GM12891 (cell line): ENCODE data around the gene VPS13C.
A peak's percentile ranks its signal among the peaks of the same experiment; 100 is the strongest.

Experiments
- DNase-seq: peaks from one replicate; pipeline ENCODE4 v3.0.0; 2011; ENCODE audit warnings: low spot score; ENCODE audit not compliant: insufficient read length
- FAIRE-seq: peaks from 2 replicates; lab custom pipeline; 2011; peaks lifted over from hg19 to GRCh38; lab: Jason Lieb, UNC
- PAX5 ChIP-seq: IDR thresholded peaks from 2 replicates; pipeline ENCODE4 v1.6.1; 2011; ENCODE audit warnings: low read length, moderate library complexity, mild to moderate bottlenecking; ENCODE audit not compliant: insufficient read depth, severe bottlenecking
- POLR2A ChIP-seq: IDR thresholded peaks from 2 replicates; pipeline ENCODE4 v1.6.1; 2011; ENCODE audit warnings: low read depth, low read length, control low read depth
- POLR2AphosphoS5 ChIP-seq: IDR thresholded peaks from 2 replicates; pipeline ENCODE4 v1.6.1; 2011; ENCODE audit warnings: low read depth, low read length, control low read depth
- POU2F2 ChIP-seq: IDR thresholded peaks from 2 replicates; pipeline ENCODE4 v1.6.1; 2011; ENCODE audit warnings: low read depth, mild to moderate bottlenecking, control low read depth, low read length, moderate library complexity
- SPI1 ChIP-seq: IDR thresholded peaks from 2 replicates; pipeline ENCODE4 v1.6.1; 2011; ENCODE audit warnings: low read depth, low read length, control low read depth
- TAF1 ChIP-seq: IDR thresholded peaks from 2 replicates; pipeline ENCODE4 v1.6.1; 2011; ENCODE audit warnings: low read depth, low read length, control low read depth

Gene VPS13C

DNA sequence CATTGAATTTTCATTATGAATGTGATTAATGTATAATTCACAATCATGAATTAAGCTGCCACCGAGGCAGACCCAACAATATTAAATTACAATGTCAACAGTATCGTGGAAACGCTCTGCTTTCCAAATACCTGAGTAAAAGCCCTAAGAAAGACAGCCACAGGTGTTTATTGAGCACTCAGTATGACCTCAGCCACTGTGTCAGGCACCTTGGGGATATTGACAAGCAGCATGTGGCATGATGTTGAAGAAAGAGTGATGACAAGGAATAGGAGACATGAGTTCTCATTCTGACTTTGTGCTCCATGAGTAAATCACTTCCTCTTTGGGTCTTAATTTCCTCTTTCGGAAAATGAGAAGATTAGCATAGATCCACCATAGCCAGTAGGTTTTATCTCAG is 19.3 kb upstream of the VPS13C start:
- FAIRE-seq (no peak), DNase-seq (no peak)
- TF ChIP-seq POU2F2 (no peak), PAX5 (no peak), POLR2A (no peak), TAF1 (no peak), SPI1 (no peak), POLR2AphosphoS5 (no peak)

DNA sequence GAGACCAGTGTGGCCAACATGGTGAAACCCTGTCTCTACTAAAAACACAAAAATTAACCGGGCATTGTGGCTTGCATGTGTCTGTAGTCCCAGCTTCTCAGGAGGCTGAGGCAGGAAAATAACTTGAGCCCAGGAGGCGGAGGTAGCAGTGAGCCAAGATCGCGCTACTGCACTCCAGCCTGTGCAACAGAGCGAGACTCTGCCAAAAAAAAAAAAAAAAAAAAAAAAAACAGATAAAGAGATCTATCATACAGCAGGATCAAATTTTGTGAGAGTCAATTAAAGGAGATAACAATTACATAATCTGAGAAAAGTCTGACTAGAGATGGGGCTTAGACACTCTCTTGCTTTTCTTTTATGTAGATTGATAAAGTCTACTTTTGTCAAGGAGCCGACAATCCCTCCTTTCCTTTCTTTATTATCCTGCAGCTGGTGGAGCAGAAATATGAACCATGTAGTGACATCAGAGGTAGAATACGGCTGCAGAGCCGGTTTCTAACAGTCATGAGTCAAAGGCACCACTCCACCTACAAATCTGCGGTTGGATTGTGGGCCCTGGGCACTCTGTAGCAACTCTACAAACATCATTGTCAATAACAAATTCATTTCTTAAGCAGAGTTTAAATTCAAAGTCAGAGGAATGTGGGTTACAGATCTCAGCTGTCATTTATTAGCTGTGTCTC is 15.5 kb upstream of the VPS13C start:
- DNase-seq (no peak), FAIRE-seq (no peak)
- TF ChIP-seq PAX5 (no peak), SPI1 (no peak)

GRCh38 chr15:62071711-62072308 is 11.6 kb upstream of the VPS13C start:
- DNase-seq (peak; percentile 7), FAIRE-seq (no peak)
- TF ChIP-seq POLR2A (no peak), TAF1 (no peak), POU2F2 (no peak), PAX5 (no peak), POLR2AphosphoS5 (no peak), SPI1 (no peak)

DNA sequence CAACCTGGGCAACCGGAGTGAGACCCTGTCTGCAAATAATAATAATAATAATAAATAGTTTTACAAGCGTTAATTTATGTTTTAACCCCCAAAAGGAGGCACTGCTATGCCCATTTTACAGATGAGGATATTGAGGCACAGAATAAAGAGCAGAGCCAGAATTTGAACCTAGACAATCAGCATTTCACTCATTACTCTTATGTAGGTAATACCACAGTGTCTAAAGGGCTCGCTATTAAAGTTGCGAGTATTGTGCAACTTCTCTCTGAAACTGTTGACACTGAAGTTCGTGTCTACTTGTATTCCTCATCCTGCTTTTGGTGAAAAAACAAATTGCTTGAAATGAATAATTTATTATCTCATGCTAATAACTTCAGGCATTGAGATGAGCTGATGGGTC is 9.3 kb upstream of the VPS13C start:
- no peak for FAIRE-seq

DNA sequence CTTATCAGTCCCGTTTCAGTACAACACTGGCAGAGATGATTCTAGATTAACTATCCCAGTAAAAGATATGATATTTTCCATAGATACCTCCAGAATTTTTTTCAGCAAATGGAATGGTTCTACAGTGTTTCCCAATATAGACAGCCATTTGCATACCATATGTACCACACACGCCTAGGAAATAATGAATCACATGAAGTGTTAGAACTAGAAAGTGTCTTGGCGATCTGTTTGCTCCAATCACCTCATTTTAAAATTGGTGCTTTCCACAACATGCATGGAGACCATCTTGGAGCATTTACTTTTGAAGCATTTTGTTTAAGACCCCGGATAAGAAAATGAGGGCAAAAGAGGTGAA is 8.5 kb upstream of the VPS13C start:
- peak; percentile 5 for FAIRE-seq
- no peak for DNase-seq
- no peak for TF ChIP-seq POU2F2
- TF ChIP-seq TAF1 = no peak
- no peak for TF ChIP-seq PAX5
- TF ChIP-seq POLR2AphosphoS5 = no peak
- no peak for TF ChIP-seq POLR2A
- no peak for TF ChIP-seq SPI1

More for the DNA sequence above, 9.3 kb upstream of the VPS13C start:
- TF ChIP-seq POU2F2 (no peak), SPI1 (no peak), PAX5 (no peak), POLR2A (no peak), TAF1 (no peak), POLR2AphosphoS5 (no peak)
- DNase-seq = no peak

DNA sequence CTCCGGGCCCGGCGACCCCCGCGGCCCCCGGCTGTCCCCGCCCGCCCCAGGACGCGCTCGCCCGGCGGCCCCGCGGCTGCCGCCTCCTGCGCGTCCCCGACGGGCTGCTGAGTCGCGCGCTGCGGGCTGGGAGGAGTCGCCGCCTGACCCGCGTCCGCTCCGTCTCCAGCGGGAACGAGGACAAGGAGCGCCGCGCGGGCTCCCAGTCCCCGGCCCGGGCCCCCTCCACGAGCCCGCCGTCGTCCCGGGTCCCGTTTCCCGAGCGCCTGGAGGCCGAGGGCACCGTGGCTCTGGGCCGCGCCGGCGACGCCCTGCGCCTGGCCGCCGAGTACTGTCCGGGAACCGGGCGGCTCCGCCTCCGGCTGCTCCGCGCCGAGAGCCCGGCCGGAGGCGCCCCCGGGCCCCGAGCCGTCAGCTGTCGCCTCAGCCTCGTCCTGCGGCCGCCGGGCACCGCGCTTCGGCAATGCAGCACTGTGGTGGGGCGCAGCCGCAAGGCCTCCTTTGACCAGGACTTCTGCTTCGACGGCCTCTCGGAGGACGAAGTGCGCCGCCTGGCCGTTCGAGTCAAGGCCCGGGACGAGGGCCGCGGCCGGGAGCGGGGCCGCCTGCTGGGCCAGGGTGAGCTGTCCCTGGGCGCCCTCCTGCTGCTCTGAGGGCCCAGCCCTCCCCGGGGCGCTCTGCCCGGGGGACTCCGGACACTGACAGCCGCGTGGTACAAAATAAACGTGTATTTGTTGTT is 8.0 kb upstream of the VPS13C start:
- TF ChIP-seq SPI1 = no peak
- TF ChIP-seq PAX5 = no peak
- no peak for TF ChIP-seq POLR2A
- no peak for TF ChIP-seq POLR2AphosphoS5
- TF ChIP-seq POU2F2 = no peak
- no peak for TF ChIP-seq TAF1
- FAIRE-seq = no peak
- peak; percentile 14 for DNase-seq

GRCh38 chr15:62067448-62068044 is 7.3 kb upstream of the VPS13C start:
- FAIRE-seq = peak; percentile 26
- TF ChIP-seq POLR2AphosphoS5 (no peak), TAF1 (no peak), PAX5 (no peak), POU2F2 (no peak), SPI1 (no peak), POLR2A (no peak)
- peak; percentile 6 for DNase-seq

GRCh38 chr15:62066663-62067447 is 6.6 kb upstream of the VPS13C start, which contains the start of gene C2CD4A:
Gene C2CD4A (plus strand): TSS chr15:62066977. CDS start chr15:62067614, 637 bp downstream.
- TF ChIP-seq PAX5 (no peak), POLR2AphosphoS5 (no peak), POLR2A (no peak), POU2F2 (no peak), SPI1 (no peak), TAF1 (no peak)
- DNase-seq = peak; percentile 11
- FAIRE-seq = peak; percentile 40

- TF ChIP-seq PAX5 (no peak), POU2F2 (no peak), POLR2A (no peak), SPI1 (no peak), POLR2AphosphoS5 (no peak), TAF1 (no peak)
- FAIRE-seq (no peak), DNase-seq (no peak)
These were observed 3.8 kb upstream of the VPS13C start for GRCh38 chr15:62063825-62064635.
